ENCODE data around the gene ANKRD66. TPM values are rescaled to one million over a fixed set of nuclear protein-coding genes. Genes with fewer than 3 reads are reported as not detected.

ANKRD66 gene
- total RNA-seq, 4 donors from 2014 or later, result not detected

Other genes with a start within 250 kb of the ANKRD66 start
- gene CYP39A1, start 94.1 kb upstream of the ANKRD66 start, total RNA-seq, result 1 to 10 TPM in 2 of 4 donors, under 1 TPM in 2; 0.24 to 3.8 (median 1.0) TPM
- 10 to 100 TPM in 1 of 4 donors, 1 to 10 TPM in 2, under 1 TPM in 1; 0.56 to 24.2 (median 6.5) TPM for gene SLC25A27, start 94.0 kb upstream of the ANKRD66 start, total RNA-seq
- 1 to 10 TPM in 1 of 4 donors, under 1 TPM in 3; 0.03 to 1.7 (median 0.07) TPM for gene TDRD6, start 59.0 kb upstream of the ANKRD66 start, total RNA-seq
- not detected for gene PLA2G7, start 11.6 kb upstream of the ANKRD66 start, total RNA-seq
- under 1 TPM in 1 of 4 donors, not detected in 3; 1.00 TPM for gene MEP1A, start 46.5 kb downstream of the ANKRD66 start, total RNA-seq
- 10 to 100 TPM; 27.6 to 49.2 (median 41.0) TPM for gene ADGRF5, start 175.0 kb downstream of the ANKRD66 start, total RNA-seq